ENCODE results near the gene ERICH4. TPM values are rescaled to one million over a fixed set of nuclear protein-coding genes. Genes with fewer than 3 reads are reported as not detected.
"Not testable (repeated sequence)": the region's sequence is repeated elsewhere in the genome, so short reads cannot be mapped to it uniquely, and the experiment has no call there.

Gene ERICH4
- total RNA-seq, 2 experiments from 2014 or later: not detected

DNA sequence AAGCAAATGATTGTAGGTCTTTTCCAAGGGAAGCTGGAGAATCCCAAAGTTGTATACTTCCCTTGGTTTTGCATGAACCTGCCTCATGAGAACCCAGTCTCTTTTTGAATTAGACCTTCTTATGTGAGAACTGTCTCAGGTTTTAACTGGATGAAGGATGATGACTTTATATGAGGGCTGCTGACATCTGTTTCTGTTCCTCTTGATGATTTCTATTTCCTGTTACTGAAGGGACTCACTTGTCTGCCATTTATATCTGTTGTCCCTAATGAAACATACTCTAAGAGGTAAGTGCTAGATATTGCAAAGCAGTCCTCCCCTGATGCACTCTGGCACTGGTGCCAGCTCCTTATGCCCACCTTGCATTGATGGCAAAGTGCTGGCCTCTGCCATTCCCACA is 33.6 kb downstream of the ERICH4 start:
- Mint-ChIP-seq H3K4me1 (no peaks in the 10 kb centered on the region), H3K36me3 (ENCODE audit: low read depth) (no peaks in the 10 kb centered on the region), H3K27ac (no peak overlapping the region), H3K9me3 (no peaks in the 10 kb centered on the region), H3K4me3 (no peak overlapping the region), H3K27me3 (peaks cover 49% of the 10 kb centered on the region)
- CTCF ChIA-PET: no interaction called here
- POLR2A ChIA-PET: no interaction called here
- DNase-seq: no peak

DNA sequence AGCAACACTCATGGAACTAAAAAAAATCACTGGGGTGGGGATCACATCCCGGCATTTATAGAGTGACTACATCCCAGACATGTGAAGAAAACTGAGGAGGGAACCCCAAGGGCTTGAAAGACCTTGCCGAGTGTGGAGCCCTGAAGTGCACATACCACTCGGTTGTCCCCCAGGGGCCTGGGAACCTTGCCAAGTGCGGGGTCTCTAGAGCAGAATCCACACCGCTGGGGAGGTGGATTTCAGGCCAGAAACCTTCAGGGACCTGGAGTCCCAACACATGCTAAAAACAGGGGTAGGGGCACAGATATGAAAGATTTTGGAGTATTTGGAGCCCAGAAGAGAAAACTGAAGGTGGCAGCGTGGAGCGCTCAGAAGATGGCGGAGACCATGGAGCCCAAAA is 35.2 kb downstream of the ERICH4 start:
- H3K27me3 Mint-ChIP-seq: peaks cover 44% of the 10 kb centered on the region
- POLR2A ChIA-PET: no interaction called here
- no peak overlapping the region for H3K27ac Mint-ChIP-seq
- CTCF ChIA-PET: interaction anchor here (1.0 kb wide), 1 partner anchor 164 kb away, joined by 4 read pairs; no protein-coding TSS in a partner anchor
- H3K4me1 Mint-ChIP-seq: no peaks in the 10 kb centered on the region
- H3K4me3 Mint-ChIP-seq: no peak overlapping the region
- DNase-seq: no peak
- no peaks in the 10 kb centered on the region for H3K36me3 Mint-ChIP-seq (ENCODE audit: low read depth)
- H3K9me3 Mint-ChIP-seq: no peaks in the 10 kb centered on the region

DNA sequence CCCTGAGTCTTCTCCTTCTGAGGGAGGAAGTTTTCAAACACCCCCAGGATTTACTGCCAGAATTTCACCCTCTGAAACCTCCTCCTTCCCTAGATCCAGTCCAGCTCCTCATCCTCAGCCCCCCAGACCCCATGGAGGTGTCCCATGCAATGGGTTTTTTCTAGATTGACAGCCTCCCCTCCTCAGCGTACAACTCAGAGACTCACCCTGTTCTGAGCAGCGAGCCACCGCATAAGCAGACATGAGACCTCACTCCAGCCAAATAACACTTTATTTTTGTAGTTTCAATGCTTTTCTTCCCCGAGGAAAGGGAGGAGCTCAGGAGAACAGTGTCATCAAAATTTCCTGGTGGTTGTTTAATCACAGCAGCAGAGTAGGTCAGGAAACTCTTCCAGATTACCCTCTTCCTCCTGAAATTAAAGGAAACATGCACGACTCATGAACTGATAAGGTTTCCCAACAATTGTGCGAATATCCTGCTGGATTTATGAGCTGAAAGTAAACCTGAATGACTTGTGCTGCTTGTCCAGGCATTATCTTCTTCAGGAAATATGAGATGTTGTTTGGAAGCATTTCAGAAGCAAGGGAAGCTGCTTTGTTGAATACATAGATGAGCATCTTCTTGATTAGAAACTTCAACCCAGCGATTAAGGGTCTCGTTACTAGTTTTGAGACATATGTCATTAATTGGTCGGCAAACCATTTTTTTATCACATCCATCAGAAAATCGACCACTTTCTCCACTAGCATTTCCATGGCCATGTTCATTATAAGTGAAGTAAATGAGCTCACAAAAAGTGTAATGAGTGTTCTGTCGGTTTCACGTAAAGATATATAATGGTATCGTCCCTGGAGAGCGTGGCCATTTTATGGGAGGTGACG is 36.2 kb downstream of the ERICH4 start:
- no peaks in the 10 kb centered on the region for H3K4me1 Mint-ChIP-seq
- no peaks in the 10 kb centered on the region for H3K9me3 Mint-ChIP-seq
- ChIA-PET POLR2A (no interaction called here), CTCF (interaction anchor here (1.1 to 1.3 kb wide), 2 partner anchors 22 to 30 kb away, joined by 4 to 8 read pairs; no protein-coding TSS in a partner anchor)
- H3K27ac Mint-ChIP-seq: no peak overlapping the region
- peaks cover 44% of the 10 kb centered on the region for H3K27me3 Mint-ChIP-seq
- no peak for DNase-seq
- H3K4me3 Mint-ChIP-seq: no peak overlapping the region
- no peaks in the 10 kb centered on the region for H3K36me3 Mint-ChIP-seq (ENCODE audit: low read depth)

DNA sequence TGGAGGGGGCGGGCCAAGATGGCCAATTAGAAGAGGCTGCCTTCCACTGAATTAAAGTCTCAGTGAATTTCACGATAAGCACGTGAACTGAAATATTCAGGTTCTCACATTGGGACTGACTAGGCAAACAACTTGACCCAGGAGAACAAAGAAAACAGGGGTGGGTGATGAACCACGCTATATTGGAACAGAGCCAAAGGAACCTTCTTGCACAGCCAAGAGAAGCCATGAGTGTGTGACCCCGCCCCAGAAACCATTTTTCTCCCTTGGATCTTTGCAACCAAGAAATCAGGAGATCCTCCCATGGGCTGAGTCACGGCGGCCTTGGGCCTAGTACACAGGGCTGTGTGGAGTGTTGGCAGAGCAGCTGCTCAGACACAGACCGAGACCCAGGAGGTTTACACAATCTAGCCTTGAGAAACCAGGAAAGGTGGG is 36.8 kb downstream of the ERICH4 start:
- H3K4me1 Mint-ChIP-seq: no peaks in the 10 kb centered on the region
- ChIA-PET CTCF (interaction anchor here (1.1 to 1.3 kb wide), 2 partner anchors 22 to 31 kb away, joined by 4 to 8 read pairs; no protein-coding TSS in a partner anchor), POLR2A (no interaction called here)
- H3K9me3 Mint-ChIP-seq: no peaks in the 10 kb centered on the region
- peaks cover 46% of the 10 kb centered on the region for H3K27me3 Mint-ChIP-seq
- no peak for DNase-seq
- no peak overlapping the region for H3K4me3 Mint-ChIP-seq
- H3K36me3 Mint-ChIP-seq (ENCODE audit: low read depth): no peaks in the 10 kb centered on the region
- H3K27ac Mint-ChIP-seq: no peak overlapping the region

DNA sequence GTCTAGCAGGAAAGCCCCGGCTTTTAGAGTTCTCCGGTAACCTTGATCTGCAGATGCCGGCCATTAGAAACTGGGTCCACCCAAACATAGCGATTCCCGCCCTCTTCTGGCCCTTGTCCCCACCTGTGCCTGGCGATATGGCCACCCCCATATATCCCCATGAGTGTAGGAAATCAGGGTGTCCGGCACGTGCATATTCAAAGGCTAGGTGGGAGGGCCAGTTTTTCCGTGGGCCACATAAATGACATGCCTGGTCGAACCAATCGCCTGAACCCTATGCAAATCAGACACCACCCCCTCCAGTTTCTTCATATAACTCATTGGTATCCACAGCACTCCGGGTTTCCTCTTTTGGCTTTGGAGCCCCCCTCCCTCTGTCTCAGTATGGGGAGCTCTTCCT is 37.4 kb downstream of the ERICH4 start:
- Mint-ChIP-seq H3K36me3 (ENCODE audit: low read depth) (no peaks in the 10 kb centered on the region), H3K4me1 (no peaks in the 10 kb centered on the region), H3K27me3 (peaks cover 51% of the 10 kb centered on the region), H3K27ac (no peak overlapping the region), H3K9me3 (no peaks in the 10 kb centered on the region), H3K4me3 (no peak overlapping the region)
- POLR2A ChIA-PET: no interaction called here
- CTCF ChIA-PET: no interaction called here
- no peak for DNase-seq

DNA sequence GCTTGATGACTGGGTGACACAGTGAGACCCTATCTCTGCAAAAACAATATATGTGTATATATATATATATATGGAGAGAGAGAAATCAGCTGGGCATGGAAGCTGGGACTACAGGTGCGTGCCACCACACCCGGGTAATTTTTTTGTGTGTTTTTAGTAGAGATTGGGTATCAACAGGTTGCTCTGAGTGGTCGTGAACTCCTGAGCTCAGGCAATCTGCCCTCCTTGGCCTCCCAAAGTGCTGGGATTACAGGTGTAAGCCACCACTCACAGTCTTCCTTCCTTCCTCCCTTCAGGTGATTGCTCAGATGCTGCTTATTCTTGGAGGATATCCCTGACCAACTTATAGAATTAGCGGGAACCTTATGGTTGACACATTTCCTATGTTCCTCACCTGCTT is 41.9 kb downstream of the ERICH4 start:
- H3K4me3 Mint-ChIP-seq: no peak overlapping the region
- no peaks in the 10 kb centered on the region for H3K4me1 Mint-ChIP-seq
- ChIA-PET POLR2A (no interaction called here), CTCF (interaction anchor here (1.7 kb wide), 1 partner anchor 36 kb away, joined by 5 read pairs; no protein-coding TSS in a partner anchor)
- H3K27me3 Mint-ChIP-seq: peaks cover 50% of the 10 kb centered on the region
- peaks cover 2% of the 10 kb centered on the region for H3K9me3 Mint-ChIP-seq
- no peak overlapping the region for H3K27ac Mint-ChIP-seq
- no peak for DNase-seq
- no peaks in the 10 kb centered on the region for H3K36me3 Mint-ChIP-seq (ENCODE audit: low read depth)

DNA sequence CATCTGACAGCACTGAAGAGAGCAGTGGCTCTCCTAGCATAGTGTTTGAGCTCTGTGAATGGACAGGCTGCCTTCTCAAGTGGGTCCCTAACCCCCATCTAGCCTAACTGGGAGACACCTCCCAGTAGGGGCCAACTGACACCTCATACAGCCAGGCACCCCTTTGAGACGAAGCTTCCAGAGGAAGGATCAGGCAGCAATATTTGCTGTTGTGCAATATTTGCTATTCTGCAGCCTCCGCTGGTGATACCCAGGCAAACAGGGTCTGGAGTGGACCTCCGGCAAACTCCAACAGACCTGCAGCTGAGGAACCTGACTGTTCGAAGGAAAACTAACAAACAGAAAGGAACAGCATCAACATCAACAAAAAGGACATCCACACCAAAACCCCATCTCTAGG is 44.0 kb downstream of the ERICH4 start:
- DNase-seq; H3K4me3 Mint-ChIP-seq; H3K27ac Mint-ChIP-seq; H3K4me1 Mint-ChIP-seq; H3K9me3 Mint-ChIP-seq; H3K36me3 Mint-ChIP-seq (ENCODE audit: low read depth); CTCF ChIA-PET: not testable (repeated sequence)
- H3K27me3 Mint-ChIP-seq: peaks cover 42% of the 10 kb centered on the region
- POLR2A ChIA-PET: interaction anchor here (1.2 kb wide), 1 partner anchor 44 kb away, joined by 3 read pairs; no protein-coding TSS in a partner anchor

DNA sequence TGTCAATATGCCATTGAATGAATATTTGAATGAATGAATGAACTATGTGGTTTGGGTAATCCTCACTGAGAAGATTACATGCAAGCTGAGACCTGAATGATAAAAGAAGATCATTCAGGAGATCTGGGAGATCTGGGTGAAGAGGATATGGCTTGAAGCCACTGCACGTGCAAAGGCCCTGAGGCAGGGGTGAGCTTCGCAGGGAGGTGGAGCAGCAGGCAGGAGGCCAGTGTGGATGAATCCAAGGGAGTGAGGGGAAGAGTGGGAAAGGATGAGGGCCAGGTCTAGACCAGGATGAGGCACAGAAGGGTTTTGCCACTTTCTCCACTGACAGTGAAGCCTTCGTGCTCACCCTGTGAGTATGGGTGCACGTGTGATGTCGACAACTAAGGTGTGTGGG is 49.9 kb downstream of the ERICH4 start:
- no peaks in the 10 kb centered on the region for H3K4me1 Mint-ChIP-seq
- H3K36me3 Mint-ChIP-seq (ENCODE audit: low read depth): no peaks in the 10 kb centered on the region
- no peak overlapping the region for H3K27ac Mint-ChIP-seq
- no peaks in the 10 kb centered on the region for H3K9me3 Mint-ChIP-seq
- CTCF ChIA-PET: no interaction called here
- no peak overlapping the region for H3K4me3 Mint-ChIP-seq
- DNase-seq: no peak
- H3K27me3 Mint-ChIP-seq: peaks cover 13% of the 10 kb centered on the region
- POLR2A ChIA-PET: no interaction called here

Other genes starting within 250 kb of the ERICH4 start
- 1 to 10 TPM in 1 of 2 experiments, under 1 TPM in 1; 0.68 to 1.6 TPM for gene CYP2S1, start 249.9 kb upstream of the ERICH4 start, total RNA-seq
- gene AXL, start 223.9 kb upstream of the ERICH4 start, total RNA-seq: under 1 TPM; 0.55 to 0.60 TPM
- 100 to 1,000 TPM; 373 to 398 TPM for gene HNRNPUL1, start 178.8 kb upstream of the ERICH4 start, total RNA-seq
- 10 to 100 TPM; 43.0 to 43.4 TPM for gene CCDC97, start 133.0 kb upstream of the ERICH4 start, total RNA-seq
- 100 to 1,000 TPM; 236 to 247 TPM for gene TGFB1, start 89.2 kb upstream of the ERICH4 start, total RNA-seq
- 10 to 100 TPM; 10.8 to 11.2 TPM for gene B9D2, start 79.0 kb upstream of the ERICH4 start, total RNA-seq
- gene TMEM91, start 66.6 kb upstream of the ERICH4 start, total RNA-seq: 1 to 10 TPM; 8.0 to 9.6 TPM
- gene EXOSC5, start 45.8 kb upstream of the ERICH4 start, total RNA-seq: 10 to 100 TPM; 18.8 to 25.2 TPM
- 10 to 100 TPM; 17.9 to 27.1 TPM for gene BCKDHA, start 45.3 kb upstream of the ERICH4 start, total RNA-seq
- gene B3GNT8, start 15.8 kb upstream of the ERICH4 start, total RNA-seq: 1 to 10 TPM; 4.3 to 5.4 TPM
- gene DMAC2, start 3.2 kb upstream of the ERICH4 start, total RNA-seq: 10 to 100 TPM; 36.0 to 38.4 TPM
- 10 to 100 TPM; 77.0 to 77.8 TPM for gene CEACAM21, start 133.0 kb downstream of the ERICH4 start, total RNA-seq
- gene CEACAM4, start 183.9 kb downstream of the ERICH4 start, total RNA-seq: not detected
- gene CEACAM7, start 245.1 kb downstream of the ERICH4 start, total RNA-seq: not detected